G401.6 (cell line): ENCODE data around the gene CAMK2B.

ENCODE experiments used
- FAIRE-seq: peaks from 2 replicates; lab custom pipeline; 2012; peaks lifted over from hg19 to GRCh38; lab: Jason Lieb, UNC

The CAMK2B gene

GRCh38 chr7:44308596-44309270 is 16.7 kb downstream of the CAMK2B start:
- FAIRE-seq, result no peak

- FAIRE-seq, result no peak
Measured at GRCh38 chr7:44307905-44308595, 17.3 kb downstream of the CAMK2B start.

- no peak for FAIRE-seq
Measured at GRCh38 chr7:44307301-44307900, 18.0 kb downstream of the CAMK2B start.

GRCh38 chr7:44306606-44307005 is 18.8 kb downstream of the CAMK2B start:
- no peak for FAIRE-seq

GRCh38 chr7:44305564-44306507 is 19.6 kb downstream of the CAMK2B start:
- no peak for FAIRE-seq

- no peak for FAIRE-seq
Measured at GRCh38 chr7:44294325-44295069, 30.9 kb downstream of the CAMK2B start.

- no peak for FAIRE-seq
Measured at GRCh38 chr7:44293561-44294324, 31.7 kb downstream of the CAMK2B start.

- no peak for FAIRE-seq
Measured at GRCh38 chr7:44292876-44293560, 32.4 kb downstream of the CAMK2B start.

- no peak for FAIRE-seq
Measured at GRCh38 chr7:44292420-44292817, 33.0 kb downstream of the CAMK2B start.

GRCh38 chr7:44291733-44292419 is 33.5 kb downstream of the CAMK2B start:
- FAIRE-seq, result no peak

GRCh38 chr7:44291066-44291732 is 34.2 kb downstream of the CAMK2B start:
- FAIRE-seq, result no peak

GRCh38 chr7:44290252-44290620 is 35.2 kb downstream of the CAMK2B start:
- no peak for FAIRE-seq

GRCh38 chr7:44289341-44290251 is 35.8 kb downstream of the CAMK2B start:
- no peak for FAIRE-seq

- no peak for FAIRE-seq
Measured at GRCh38 chr7:44288811-44289340, 36.5 kb downstream of the CAMK2B start.

GRCh38 chr7:44288381-44288685 is 37.1 kb downstream of the CAMK2B start:
- FAIRE-seq, result no peak

- FAIRE-seq, result no peak
Measured at GRCh38 chr7:44287488-44288380, 37.7 kb downstream of the CAMK2B start.
